HG03045 (cell line): ENCODE results near the gene HPCAL1.

Experiments
- ATAC-seq: cut with Tn5 transposase; IDR thresholded peaks from one replicate; pipeline ENCODE4 v1.9.1; 2021; ENCODE audit warnings: mild to moderate bottlenecking, moderate library complexity; ENCODE audit not compliant: unreplicated experiment

Gene HPCAL1

DNA sequence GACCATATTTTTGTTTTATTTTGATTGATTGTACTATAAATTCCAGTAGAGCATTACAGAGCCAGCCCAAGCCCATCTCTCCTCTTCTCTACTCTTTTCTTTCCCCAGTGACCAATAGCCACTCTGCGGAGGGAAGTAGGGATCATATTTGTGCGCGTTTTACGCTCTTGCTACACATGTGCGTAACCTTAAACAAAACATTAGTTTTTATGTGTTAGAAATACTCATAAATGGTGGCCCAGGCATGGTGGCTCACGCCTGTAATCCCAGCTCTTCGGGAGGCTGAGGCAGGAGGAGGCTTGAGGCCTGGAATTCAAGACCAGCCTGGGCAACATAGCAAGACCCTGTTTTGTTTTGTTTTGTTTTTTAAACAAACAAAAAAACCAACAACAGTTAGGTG is 31.3 kb downstream of the HPCAL1 start:
- no peak for ATAC-seq

DNA sequence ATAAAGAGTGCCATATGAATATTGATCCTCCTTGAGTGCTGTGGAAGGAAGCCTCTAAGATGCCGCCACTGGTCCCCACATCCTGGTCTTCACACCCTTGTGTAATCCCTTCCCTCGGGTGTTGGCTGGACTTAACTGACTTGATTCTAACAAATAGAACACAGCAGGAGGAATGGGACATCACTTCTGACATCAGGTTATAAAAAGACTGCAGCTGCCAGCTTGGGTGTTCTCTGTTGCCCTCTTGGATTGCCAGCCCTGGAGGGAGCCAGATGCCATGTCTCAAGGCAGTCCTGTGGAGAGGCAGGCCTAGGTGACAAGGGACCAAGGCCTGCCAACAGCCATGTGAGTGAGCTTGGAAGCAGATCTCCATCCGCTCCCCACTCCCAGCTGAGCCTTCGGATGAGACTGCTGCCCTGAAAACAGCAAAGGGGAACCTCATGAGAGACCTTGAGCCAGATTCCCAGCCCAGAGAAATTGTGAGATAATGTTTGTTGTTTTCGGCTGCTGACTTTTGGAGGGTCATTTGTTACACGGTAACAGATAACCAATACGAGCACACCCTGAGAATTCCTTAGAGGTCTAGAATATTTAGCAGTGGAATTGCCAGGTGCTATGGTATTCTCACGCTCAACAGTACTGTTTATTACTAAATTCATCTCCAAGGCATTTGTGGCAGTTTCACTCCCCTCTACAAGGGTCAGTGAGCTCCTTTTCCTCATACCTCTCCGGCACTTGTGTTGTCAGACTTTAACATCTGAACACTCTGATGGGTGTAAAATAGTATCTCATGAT is 32.5 kb downstream of the HPCAL1 start:
- no peak for ATAC-seq

GRCh38 chr2:10336283-10336682 is 33.6 kb downstream of the HPCAL1 start:
- ATAC-seq: no peak

DNA sequence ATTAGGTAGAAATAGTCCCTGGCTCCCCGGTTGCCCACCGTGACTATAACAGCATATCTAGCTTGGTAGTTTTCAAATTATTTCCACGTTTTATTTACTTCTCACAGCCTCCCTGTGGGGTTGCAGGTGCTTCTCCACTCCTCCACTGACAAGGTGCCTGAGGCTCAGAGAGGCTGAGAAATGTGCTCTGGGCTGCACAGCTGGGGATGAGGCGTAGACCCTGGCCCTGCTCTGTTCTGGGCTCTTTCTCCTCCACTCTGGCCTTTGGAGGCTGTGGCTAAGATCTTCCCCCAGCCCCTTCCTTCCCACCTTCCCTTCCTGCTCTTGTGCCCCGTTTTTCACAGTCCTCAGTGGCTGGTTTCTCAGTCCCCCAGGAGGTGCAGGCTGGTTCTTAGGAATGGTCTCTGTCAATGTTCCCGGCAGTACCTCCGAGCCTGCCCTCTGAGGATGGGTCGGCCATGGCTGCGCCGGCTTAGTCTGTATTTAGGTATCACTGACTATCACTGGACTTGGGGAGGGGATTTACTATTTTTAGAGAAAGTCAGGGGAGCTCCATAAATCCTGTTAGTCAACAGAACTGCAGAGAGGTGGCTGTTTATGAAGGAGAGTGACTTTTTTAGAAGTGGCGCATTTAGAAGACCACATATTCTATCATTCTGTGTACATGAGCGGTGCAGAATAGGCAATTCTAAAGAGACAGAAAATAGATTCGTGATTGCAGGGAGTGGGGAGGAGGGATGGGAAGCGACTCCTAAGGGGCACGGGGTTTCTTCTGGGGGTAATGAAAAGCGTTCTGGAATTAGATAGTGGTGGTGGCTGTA is 35.0 kb downstream of the HPCAL1 start:
- ATAC-seq: no peak

- ATAC-seq: no peak
Observed at GRCh38 chr2:10338270-10339188, 35.8 kb downstream of the HPCAL1 start.

DNA sequence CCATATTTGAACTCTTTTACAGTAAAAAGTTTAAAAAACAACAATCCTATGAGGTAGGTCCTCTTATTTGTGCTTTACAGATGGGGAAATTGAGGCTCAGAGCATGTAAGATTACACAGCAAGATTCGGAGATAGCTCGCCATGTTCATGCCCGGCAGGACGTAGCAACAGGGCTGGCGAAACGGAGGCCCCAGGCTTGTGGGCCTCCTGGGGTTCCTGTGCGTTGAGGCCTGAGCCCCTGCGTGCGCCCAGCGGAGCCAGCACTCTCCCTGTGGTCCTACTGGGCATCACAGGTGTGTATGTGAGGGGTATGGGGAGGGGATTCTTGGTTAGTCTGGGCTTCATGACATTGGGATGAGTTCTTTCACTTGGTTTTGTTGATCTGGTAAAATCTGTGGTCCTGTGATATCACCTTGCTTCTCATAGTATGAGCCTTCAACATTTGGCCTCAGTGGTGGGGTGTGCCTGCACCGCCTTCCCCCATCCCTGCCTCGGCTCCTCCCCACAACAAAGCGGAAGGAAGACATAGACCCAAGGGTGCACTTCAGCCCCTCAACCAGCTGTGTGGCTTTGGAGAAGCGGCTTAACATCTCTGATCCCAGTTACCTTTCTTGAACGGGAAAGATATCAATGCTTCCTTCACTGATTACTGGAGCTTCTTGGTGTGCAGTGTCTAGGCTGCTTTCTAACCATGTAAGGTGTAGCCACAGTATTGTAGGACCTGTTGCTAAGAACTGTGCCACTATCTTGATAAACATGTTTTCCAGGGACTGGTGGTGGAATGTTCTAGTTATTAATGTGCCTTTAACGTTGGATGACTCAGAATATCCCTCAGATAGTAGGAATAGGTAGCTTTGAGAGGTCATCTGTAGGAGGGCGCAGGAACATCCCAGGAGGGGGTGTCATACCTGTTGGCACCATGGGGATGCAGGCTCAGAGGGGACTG is 37.2 kb downstream of the HPCAL1 start:
- no peak for ATAC-seq

GRCh38 chr2:10340593-10340975 is 37.9 kb downstream of the HPCAL1 start:
- ATAC-seq: no peak

DNA sequence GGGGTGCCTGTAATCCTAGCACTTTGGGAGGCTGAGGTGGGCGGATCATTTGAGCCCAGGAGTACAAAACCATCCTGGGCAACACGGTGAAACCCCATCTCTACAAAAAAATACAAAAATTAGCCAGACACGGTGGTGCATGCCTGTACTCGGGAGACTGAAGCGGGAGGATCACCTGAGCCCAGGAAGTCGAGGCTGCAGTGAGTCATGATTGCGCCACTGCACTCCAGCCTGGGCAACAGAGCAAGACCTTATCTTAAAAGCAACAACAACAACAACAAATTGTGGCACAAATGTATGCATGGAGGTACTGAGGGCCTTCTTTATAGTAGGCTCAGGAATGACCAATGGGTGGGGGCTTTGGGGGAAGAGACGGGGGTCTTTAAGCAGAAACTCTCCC is 38.5 kb downstream of the HPCAL1 start:
- no peak for ATAC-seq

DNA sequence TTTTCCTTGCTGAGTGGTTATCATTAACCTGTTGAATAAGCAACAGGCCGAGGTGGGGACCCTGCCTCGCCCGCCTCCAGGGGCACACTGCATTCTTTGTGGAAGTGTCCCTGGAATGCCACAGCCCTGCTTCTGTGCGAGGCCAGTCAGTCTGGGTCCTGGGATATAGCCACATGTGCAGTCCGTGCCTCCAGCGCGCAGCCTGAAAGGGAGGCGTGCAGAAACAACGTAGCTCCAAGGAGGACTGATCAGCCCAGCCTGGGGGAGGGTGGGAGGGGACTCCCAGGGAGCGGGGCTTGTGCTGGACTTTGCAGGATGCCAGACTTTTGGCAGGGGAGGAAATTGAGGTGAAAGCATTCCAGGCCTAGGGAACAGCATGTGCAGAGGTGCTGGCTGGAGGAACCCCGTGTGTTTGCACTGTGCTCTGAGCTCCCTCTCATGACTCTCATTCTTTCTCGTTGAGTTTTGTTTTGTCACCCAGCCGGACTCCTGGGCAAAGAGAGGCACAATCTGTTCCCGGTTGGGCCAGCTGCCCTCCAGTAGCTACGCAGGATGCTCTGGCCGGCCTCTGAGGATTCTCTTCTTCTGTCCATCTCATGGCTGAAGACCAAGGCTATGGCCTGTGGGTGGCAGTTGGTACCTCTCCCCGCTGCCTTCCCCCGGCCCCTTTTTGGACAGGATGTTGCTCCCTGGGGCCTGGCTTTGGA is 39.7 kb downstream of the HPCAL1 start:
- no peak for ATAC-seq

DNA sequence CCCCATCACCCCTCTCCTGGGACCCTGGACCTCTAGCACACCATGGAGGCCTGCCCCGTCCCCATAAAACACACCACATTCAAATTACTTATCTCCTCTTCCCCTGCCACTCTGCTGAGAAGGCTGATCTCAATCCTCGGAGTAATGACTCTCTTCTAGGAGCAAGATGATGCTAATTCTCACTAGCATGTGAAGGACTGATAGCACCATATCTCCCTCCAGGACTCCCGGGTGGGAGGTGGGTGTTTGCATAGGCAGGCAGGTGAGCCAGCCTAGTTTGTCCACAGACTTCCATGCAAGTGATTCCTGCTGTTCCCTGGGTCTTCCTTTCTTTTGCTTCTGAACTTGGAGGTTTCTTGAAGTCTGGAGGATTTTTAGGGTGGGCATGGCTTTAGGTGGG is 40.5 kb downstream of the HPCAL1 start:
- no peak for ATAC-seq

- ATAC-seq: no peak
Observed at GRCh38 chr2:10343658-10344057, 41.0 kb downstream of the HPCAL1 start.

- no peak for ATAC-seq
Observed at GRCh38 chr2:10344105-10345066, 41.7 kb downstream of the HPCAL1 start.

- no peak for ATAC-seq
Observed at GRCh38 chr2:10345126-10345525, 42.4 kb downstream of the HPCAL1 start.

GRCh38 chr2:10345813-10346212 is 43.1 kb downstream of the HPCAL1 start:
- ATAC-seq: no peak

DNA sequence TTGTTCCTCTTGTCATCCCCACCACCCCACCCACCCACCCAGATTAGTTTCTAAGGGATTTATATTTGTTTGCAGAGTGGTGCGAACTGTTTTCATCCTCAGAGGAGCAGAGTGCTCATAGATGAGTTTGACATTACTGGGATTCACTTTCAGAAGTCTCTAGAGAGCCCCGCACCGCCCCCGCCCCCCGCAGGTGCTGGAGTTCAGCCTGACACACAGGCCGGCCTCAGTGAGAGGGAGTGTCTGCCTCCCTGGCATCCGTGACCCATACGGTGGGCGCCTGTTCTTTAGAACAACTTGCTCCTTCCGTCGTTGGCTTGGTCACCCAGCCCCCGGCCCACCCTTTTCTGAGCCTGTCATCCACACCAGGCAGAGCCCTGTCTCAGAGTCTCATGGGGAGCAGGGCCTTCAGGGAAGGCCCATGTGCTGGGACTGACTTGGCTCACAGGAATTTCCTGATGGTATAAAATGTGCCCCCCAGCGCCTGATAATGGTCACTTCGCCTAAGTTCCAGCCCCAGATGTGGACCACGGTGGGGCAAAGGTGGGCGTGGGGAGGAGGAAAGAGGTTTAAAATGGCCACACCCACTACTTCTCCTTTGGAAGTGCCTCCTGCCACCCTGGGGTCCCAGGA is 44.3 kb downstream of the HPCAL1 start:
- ATAC-seq: no peak

DNA sequence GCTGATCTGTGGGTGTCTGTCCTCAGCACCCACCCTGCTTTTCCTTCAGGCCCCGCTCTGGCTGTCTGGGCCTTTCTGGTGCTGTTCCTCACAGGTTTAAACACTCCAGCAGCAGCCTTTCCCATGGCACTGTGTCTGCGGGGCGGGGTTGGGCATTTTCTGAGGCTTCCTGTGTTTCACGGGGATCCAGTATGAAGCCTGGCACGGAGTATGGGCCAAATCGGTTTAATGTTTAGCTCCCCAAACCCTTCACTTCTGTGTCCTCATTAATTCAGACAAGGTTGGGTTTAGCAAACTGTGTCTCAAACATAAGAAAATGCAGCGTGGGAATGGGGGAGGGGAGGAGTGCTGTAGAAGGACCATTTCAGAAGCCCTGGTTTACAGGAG is 44.9 kb downstream of the HPCAL1 start:
- no peak for ATAC-seq

DNA sequence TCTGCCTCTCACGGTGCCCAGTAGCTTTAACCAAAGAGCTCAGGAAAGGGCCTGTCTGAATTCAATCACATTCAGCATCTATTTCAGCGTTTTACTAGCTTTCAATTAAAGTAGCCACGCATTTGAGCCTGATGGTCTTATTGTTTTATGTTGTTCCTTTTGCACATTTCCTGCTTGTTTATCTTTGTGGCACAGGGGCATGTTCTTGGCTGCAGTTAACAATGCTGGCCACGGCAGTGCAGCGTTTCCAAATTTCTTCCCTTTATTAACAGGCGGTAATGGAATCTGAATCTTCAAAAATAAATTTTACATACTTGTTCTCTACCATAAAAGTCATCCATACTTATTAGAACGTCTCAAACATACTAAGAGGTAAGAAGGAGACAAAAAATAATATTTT is 46.2 kb downstream of the HPCAL1 start:
- no peak for ATAC-seq

- ATAC-seq: no peak
Observed at GRCh38 chr2:10350761-10351160, 48.1 kb downstream of the HPCAL1 start.
